GM21619 (cell line): ENCODE measurements around the gene KRTAP9-8.
"Not testable (repeated sequence)": the region's sequence is repeated elsewhere in the genome, so short reads cannot be mapped to it uniquely, and the experiment has no call there.

Source experiments
- ATAC-seq: cut with Tn5 transposase; IDR thresholded peaks from one replicate; pipeline ENCODE4 v1.9.1; 2021; ENCODE audit not compliant: unreplicated experiment

Gene KRTAP9-8

GRCh38 chr17:41237949-41238437 is at the start of gene KRTAP9-8:
Gene KRTAP9-8 (plus strand): TSS chr17:41237999. CDS start chr17:41238052, 53 bp downstream.
- ATAC-seq = not testable (repeated sequence)

GRCh38 chr17:41189837-41190318 is 47.9 kb upstream of the KRTAP9-8 start, which contains the start of gene KRTAP9-1:
Gene KRTAP9-1 (plus strand): TSS chr17:41189887. CDS start chr17:41189887, 0 bp downstream.
- ATAC-seq = not testable (repeated sequence)

- ATAC-seq = no peak
Observed at GRCh38 chr17:41190328-41190727, 47.5 kb upstream of the KRTAP9-8 start.

- ATAC-seq = no peak
Observed at GRCh38 chr17:41196068-41196467, 41.7 kb upstream of the KRTAP9-8 start.

GRCh38 chr17:41199421-41200078 is 38.2 kb upstream of the KRTAP9-8 start:
- ATAC-seq = no peak

- ATAC-seq = no peak
Observed at GRCh38 chr17:41211845-41212466, 25.8 kb upstream of the KRTAP9-8 start.

GRCh38 chr17:41212524-41213169 is 25.2 kb upstream of the KRTAP9-8 start:
- no peak for ATAC-seq

GRCh38 chr17:41215681-41216080 is 22.1 kb upstream of the KRTAP9-8 start:
- ATAC-seq = no peak

- no peak for ATAC-seq
Observed at GRCh38 chr17:41223821-41224220, 14.0 kb upstream of the KRTAP9-8 start.

GRCh38 chr17:41226051-41226450 is 11.7 kb upstream of the KRTAP9-8 start:
- no peak for ATAC-seq

- ATAC-seq = not testable (repeated sequence)
Observed at GRCh38 chr17:41226598-41227095, 11.2 kb upstream of the KRTAP9-8 start, which contains the start of gene KRTAP9-2. Gene KRTAP9-2 (plus strand): TSS chr17:41226648. CDS start chr17:41226655, 7 bp downstream.

GRCh38 chr17:41230094-41230493 is 7.7 kb upstream of the KRTAP9-8 start:
- ATAC-seq = no peak

- no peak for ATAC-seq
Observed at GRCh38 chr17:41231731-41232130, 6.1 kb upstream of the KRTAP9-8 start.

GRCh38 chr17:41232399-41233105 is 5.2 kb upstream of the KRTAP9-8 start, which contains the start of gene KRTAP9-3:
Gene KRTAP9-3 (plus strand): TSS chr17:41232449. CDS start chr17:41232502, 53 bp downstream.
- ATAC-seq = not testable (repeated sequence)

- not testable (repeated sequence) for ATAC-seq
Observed at GRCh38 chr17:41237116-41237515, 683 bp upstream of the KRTAP9-8 start.

GRCh38 chr17:41246995-41247787 is 9.4 kb downstream of the KRTAP9-8 start:
- not testable (repeated sequence) for ATAC-seq

- not testable (repeated sequence) for ATAC-seq
Observed at GRCh38 chr17:41249637-41250240, 11.9 kb downstream of the KRTAP9-8 start, which contains the start of gene KRTAP9-4. Gene KRTAP9-4 (plus strand): TSS chr17:41249687. CDS start chr17:41249721, 34 bp downstream.

- no peak for ATAC-seq
Observed at GRCh38 chr17:41251261-41251660, 13.5 kb downstream of the KRTAP9-8 start.

- no peak for ATAC-seq
Observed at GRCh38 chr17:41254861-41255260, 17.1 kb downstream of the KRTAP9-8 start.
